Spleen (tissue), 11 donors: Measurements from ENCODE around the gene UNC13B. TPM values are rescaled to one million over a fixed set of nuclear protein-coding genes. Genes with fewer than 3 reads are reported as not detected.

ENCODE experiments used
- DNase-seq: peaks from one replicate; pipeline ENCODE4 v3.0.0-alpha.2; 2020
- H3K27ac ChIP-seq, 8 donors: fragments of 200-600 bp; sonication (generic) in 7 of 8; 1 replicate in 4 of 8; 2 replicates in 4 of 8; pipeline versions ENCODE4 v1.5.0 to v1.8.0; 2016 to 2021; ENCODE audit warnings: inconsistent platforms in 4 of 8, mild to moderate bottlenecking in 4 of 8, moderate library complexity in 1 of 8
- H3K27me3 ChIP-seq, 7 donors: fragments of 200-600 bp; sonication (generic) in 6 of 7; replicated peaks in 1 of 7; 1 replicate in 4 of 7; 2 replicates in 3 of 7; pipeline versions ENCODE4 v1.5.0 to v1.8.0; 2016 to 2021; ENCODE audit warnings: inconsistent platforms in 3 of 7, mild to moderate bottlenecking in 1 of 7
- H3K36me3 ChIP-seq, 6 donors: fragments of 200-600 bp; sonication (generic) in 5 of 6; 1 replicate in 4 of 6; 2 replicates in 2 of 6; pipeline versions ENCODE4 v1.5.0 to v1.8.0; 2016 to 2021; ENCODE audit warnings: inconsistent platforms in 2 of 6
- H3K4me1 ChIP-seq, 6 donors: fragments of 200-600 bp; sonication (generic) in 5 of 6; 1 replicate in 3 of 6; 2 replicates in 3 of 6; pipeline versions ENCODE4 v1.5.0 to v1.8.0; 2016 to 2021; ENCODE audit warnings: inconsistent platforms in 3 of 6
- H3K4me3 ChIP-seq, 8 donors: fragments of 200-600 bp; sonication (generic) in 7 of 8; 1 replicate in 4 of 8; 2 replicates in 4 of 8; pipeline versions ENCODE4 v1.5.0 to v1.8.0; 2016 to 2021; ENCODE audit warnings: inconsistent platforms in 4 of 8, mild to moderate bottlenecking in 4 of 8, moderate library complexity in 2 of 8
- H3K9me3 ChIP-seq, 8 donors: fragments of 200-600 bp; sonication (generic) in 7 of 8; 1 replicate in 4 of 8; 2 replicates in 4 of 8; pipeline versions ENCODE4 v1.5.0 to v1.8.0; 2016 to 2021; ENCODE audit warnings: inconsistent platforms in 4 of 8
- CTCF ChIP-seq, 11 experiments: fragments of 200-600 bp in 7 of 11; fragments of 450-650 bp in 4 of 11; sonication (generic) in 4 of 11; IDR thresholded peaks in 8 of 11; conservative IDR thresholded peaks in 3 of 11; 1 replicate in 7 of 11; 2 replicates in 4 of 11; pipeline versions ENCODE4 v1.4.0 to v1.8.0; 2016 to 2021; ENCODE audit warnings: antibody characterized with exemption in 11 of 11, inconsistent platforms in 4 of 11, mild to moderate bottlenecking in 1 of 11
- POLR2A ChIP-seq, 3 donors: fragments of 450-650 bp; IDR thresholded peaks; one replicate each; pipeline ENCODE4 v1.5.1; 2017; ENCODE audit warnings: antibody characterized with exemption in 3 of 3, mild to moderate bottlenecking in 1 of 3
- POLR2AphosphoS5 ChIP-seq, 3 donors: sonication (generic); formaldehyde crosslinking; IDR thresholded peaks; one replicate each; pipeline ENCODE4 v1.5.1; 2017; ENCODE audit warnings: antibody characterized with exemption in 3 of 3
- WGBS, 5 donors: extraction: QIAGEN DNeasy Blood & Tissue Kit in 3 of 5; methylation state at CpG; one replicate each; pipeline versions ENCODE4 v1.1.5 to v1.1.7; 2013 to 2018; 5-methylcytosine and 5-hydroxymethylcytosine counted together
- intact Hi-C: fragments of 100-400 bp; cut with DNase I; formaldehyde crosslinking; loops from one replicate; pipeline ENCODE4 v1.15.0; 2023; ENCODE audit warnings: low total_unique reads
- polyA plus RNA-seq, 3 donors: library from polyadenylated mRNA; stranded (reverse); fragments of 200-250 nt; gene quantifications; one replicate each; pipeline ENCODE4 v1.2.1, GENCODE V29; 2013
- total RNA-seq, 7 donors: library from RNA; depleted of rRNA in 3 of 7; stranded (reverse); fragments of >200 nt in 3 of 7; fragmentation: NEBNext Ultra II Directional in 4 of 7; extraction: Animal tissue kit (Norgen Biotek cat#: 25700) in 4 of 7; gene quantifications; one replicate each; pipeline versions ENCODE4 v1.1.0 to v1.2.1, GENCODE V29; 2016 to 2021
- donor health status: healthy with polysubstance abuse.
- donor health status: DM: no; HTN: no; CAD: no; lungs with moderate emphysema.
- donor health status: DM: no; HTN: no; CAD: no.
- donor health status: Bipolar disorder and iron deficiency.
- donor health status: healthy.
- donor health status: DM: no; HTN: no; CAD: no.
- donor health status: DM: yes; HTN: yes; CAD: no.

UNC13B gene
- total and polyA plus RNA-seq, 10 donors: 2.4 to 18.7 (median 12.1) TPM

GRCh38 chr9:35353731-35354365, 192.0 kb downstream of the UNC13B start:
- intact Hi-C loops: no loop called here
- no peaks in the 10 kb centered on the region for H3K4me1 ChIP-seq
- H3K27me3 ChIP-seq: no peaks in the 10 kb centered on the region
- 71 to 87% (median 85%) methylated on average over 3 of the region's 3 CpGs for WGBS, 5 donors
- TF ChIP-seq POLR2A (IDR thresholded peaks at IDR 0.05) (no peak), CTCF (IDR thresholded peaks at IDR 0.05 in 8 of 11, conservative IDR thresholded peaks at IDR 0.05 in 3 of 11) (no peak), POLR2AphosphoS5 (IDR thresholded peaks at IDR 0.05) (no peak)
- H3K9me3 ChIP-seq: no peaks in the 10 kb centered on the region
- H3K27ac ChIP-seq: no peak overlapping the region
- H3K4me3 ChIP-seq: no peak overlapping the region
- no peak for DNase-seq
- H3K36me3 ChIP-seq: no peaks in the 10 kb centered on the region

GRCh38 chr9:35355939-35356338, 194.1 kb downstream of the UNC13B start:
- Histone ChIP-seq H3K4me1 (no peaks in the 10 kb centered on the region), H3K9me3 (no peaks in the 10 kb centered on the region), H3K27ac (no peak overlapping the region), H3K36me3 (no peaks in the 10 kb centered on the region), H3K4me3 (no peak overlapping the region), H3K27me3 (no peaks in the 10 kb centered on the region)
- TF ChIP-seq POLR2A (IDR thresholded peaks at IDR 0.05): no peak
- no peak for TF ChIP-seq CTCF (IDR thresholded peaks at IDR 0.05 in 8 of 11, conservative IDR thresholded peaks at IDR 0.05 in 3 of 11)
- TF ChIP-seq POLR2AphosphoS5 (IDR thresholded peaks at IDR 0.05): no peak
- WGBS, 5 donors: 85 to 96% (median 92%) methylated on average over 1 of the region's 1 CpG
- intact Hi-C loops: no loop called here
- no peak for DNase-seq

- 76 to 88% (median 82%) methylated on average over 2 of the region's 2 CpGs for WGBS, 5 donors
- DNase-seq: no peak
- Histone ChIP-seq H3K36me3 (no peaks in the 10 kb centered on the region), H3K4me3 (no peak overlapping the region), H3K4me1 (no peaks in the 10 kb centered on the region), H3K27me3 (no peaks in the 10 kb centered on the region), H3K27ac (no peak overlapping the region), H3K9me3 (no peaks in the 10 kb centered on the region)
- intact Hi-C loops: no loop called here
- TF ChIP-seq CTCF (IDR thresholded peaks at IDR 0.05 in 8 of 11, conservative IDR thresholded peaks at IDR 0.05 in 3 of 11): no peak
- no peak for TF ChIP-seq POLR2A (IDR thresholded peaks at IDR 0.05)
- no peak for TF ChIP-seq POLR2AphosphoS5 (IDR thresholded peaks at IDR 0.05)
Observed at GRCh38 chr9:35357116-35357515, 195.3 kb downstream of the UNC13B start.

GRCh38 chr9:35357826-35358225, 196.0 kb downstream of the UNC13B start:
- intact Hi-C loops: no loop called here
- H3K27ac ChIP-seq: no peak overlapping the region
- no peaks in the 10 kb centered on the region for H3K36me3 ChIP-seq
- H3K4me1 ChIP-seq: no peaks in the 10 kb centered on the region
- no peak overlapping the region for H3K4me3 ChIP-seq
- WGBS, 5 donors: 90 to 98% (median 94%) methylated on average over 4 of the region's 4 CpGs
- no peaks in the 10 kb centered on the region for H3K9me3 ChIP-seq
- no peak for DNase-seq
- H3K27me3 ChIP-seq: no peaks in the 10 kb centered on the region
- TF ChIP-seq POLR2AphosphoS5 (IDR thresholded peaks at IDR 0.05) (no peak), POLR2A (IDR thresholded peaks at IDR 0.05) (no peak), CTCF (IDR thresholded peaks at IDR 0.05 in 8 of 11, conservative IDR thresholded peaks at IDR 0.05 in 3 of 11) (no peak)
